ELF-1 (cell line): ENCODE data around the gene PEAK3.

Source experiments
- DNase-seq: peaks from one replicate; pipeline ENCODE4 v3.0.0-alpha.2; 2016; ENCODE audit warnings: low read depth, low spot score

Gene PEAK3

GRCh38 chr19:2226051-2226839 lies 55.7 kb downstream of the PEAK3 start:
- no peak for DNase-seq

- no peak for DNase-seq
Measured at GRCh38 chr19:2225415-2226050, 56.4 kb downstream of the PEAK3 start.

- no peak for DNase-seq
Measured at GRCh38 chr19:2224754-2225349, 57.1 kb downstream of the PEAK3 start.
